Ishikawa (cell line): ENCODE measurements around the gene PPP6R3.

Experiments
- CREB1 ChIP-seq: IDR thresholded peaks from 2 replicates; pipeline ENCODE4 v1.6.1; 2012; ENCODE audit warnings: low read depth
- EGR1 ChIP-seq: IDR thresholded peaks from 2 replicates; pipeline ENCODE4 v1.6.1; 2012
- RAD21 ChIP-seq: IDR thresholded peaks from 2 replicates; pipeline ENCODE4 v1.6.1; 2012; ENCODE audit warnings: low read depth
- TAF1 ChIP-seq: IDR thresholded peaks from 2 replicates; pipeline ENCODE4 v1.6.1; 2012; ENCODE audit warnings: low read depth, mild to moderate bottlenecking
- ZBTB7A ChIP-seq: IDR thresholded peaks from 2 replicates; pipeline ENCODE4 v1.6.1; 2012; ENCODE audit warnings: low read depth

DNA sequence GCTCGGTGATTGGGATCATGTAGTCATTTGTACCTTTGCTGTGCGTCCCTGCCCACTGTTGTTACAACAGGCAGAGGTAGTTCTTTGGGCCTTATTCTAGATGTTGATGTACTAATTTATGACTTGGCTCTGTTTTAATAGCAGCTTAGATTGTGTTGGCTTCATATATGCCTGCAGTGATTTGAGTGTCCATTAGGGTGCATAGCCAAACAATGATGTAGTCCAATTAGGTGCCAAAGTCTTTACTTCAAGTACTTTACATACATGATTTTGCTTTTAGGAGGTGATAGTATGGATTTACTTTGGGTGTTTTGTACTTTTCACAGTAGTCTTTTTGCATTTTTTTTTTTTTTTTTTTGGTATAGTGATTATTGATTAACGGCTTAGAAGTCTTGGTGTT lies 46.4 kb downstream of the PPP6R3 start:
- TF ChIP-seq ZBTB7A, result no peak
- no peak for TF ChIP-seq EGR1
- no peak for TF ChIP-seq CREB1
- TF ChIP-seq RAD21, result no peak
- no peak for TF ChIP-seq TAF1
